LNCAP (cell line): ENCODE data around the gene CLCA1.

Experiments used
- TF ChIP-seq, protein P1 (sequence below): fragments of 450-650 bp; IDR thresholded peaks from 2 replicates; pipeline ENCODE4 v1.5.1; 2017; ENCODE audit warnings: mild to moderate bottlenecking

Gene CLCA1

DNA sequence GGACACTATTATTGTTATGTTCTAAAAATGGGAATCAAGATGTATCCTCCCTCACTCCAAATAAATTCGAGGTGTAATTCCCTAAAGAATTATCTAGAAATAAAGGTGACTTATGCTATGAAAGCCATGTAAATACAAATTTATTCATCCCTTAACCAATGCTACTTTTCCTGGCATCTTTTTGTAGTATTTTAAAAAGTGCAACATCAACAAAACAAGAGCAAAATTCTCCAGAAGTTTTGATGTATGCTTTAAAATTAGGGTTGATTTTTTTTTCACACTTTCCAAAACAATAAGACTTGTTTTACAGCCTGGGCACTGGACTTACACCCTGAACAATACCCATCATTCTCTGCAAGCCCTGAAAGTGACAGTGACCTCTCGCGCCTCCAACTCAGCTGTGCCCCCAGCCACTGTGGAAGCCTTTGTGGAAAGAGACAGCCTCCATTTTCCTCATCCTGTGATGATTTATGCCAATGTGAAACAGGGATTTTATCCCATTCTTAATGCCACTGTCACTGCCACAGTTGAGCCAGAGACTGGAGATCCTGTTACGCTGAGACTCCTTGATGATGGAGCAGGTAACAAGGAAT, 21.4 kb upstream of the CLCA1 start:
- TF ChIP-seq, protein P1, sequence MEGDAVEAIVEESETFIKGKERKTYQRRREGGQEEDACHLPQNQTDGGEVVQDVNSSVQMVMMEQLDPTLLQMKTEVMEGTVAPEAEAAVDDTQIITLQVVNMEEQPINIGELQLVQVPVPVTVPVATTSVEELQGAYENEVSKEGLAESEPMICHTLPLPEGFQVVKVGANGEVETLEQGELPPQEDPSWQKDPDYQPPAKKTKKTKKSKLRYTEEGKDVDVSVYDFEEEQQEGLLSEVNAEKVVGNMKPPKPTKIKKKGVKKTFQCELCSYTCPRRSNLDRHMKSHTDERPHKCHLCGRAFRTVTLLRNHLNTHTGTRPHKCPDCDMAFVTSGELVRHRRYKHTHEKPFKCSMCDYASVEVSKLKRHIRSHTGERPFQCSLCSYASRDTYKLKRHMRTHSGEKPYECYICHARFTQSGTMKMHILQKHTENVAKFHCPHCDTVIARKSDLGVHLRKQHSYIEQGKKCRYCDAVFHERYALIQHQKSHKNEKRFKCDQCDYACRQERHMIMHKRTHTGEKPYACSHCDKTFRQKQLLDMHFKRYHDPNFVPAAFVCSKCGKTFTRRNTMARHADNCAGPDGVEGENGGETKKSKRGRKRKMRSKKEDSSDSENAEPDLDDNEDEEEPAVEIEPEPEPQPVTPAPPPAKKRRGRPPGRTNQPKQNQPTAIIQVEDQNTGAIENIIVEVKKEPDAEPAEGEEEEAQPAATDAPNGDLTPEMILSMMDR = no peak

DNA sequence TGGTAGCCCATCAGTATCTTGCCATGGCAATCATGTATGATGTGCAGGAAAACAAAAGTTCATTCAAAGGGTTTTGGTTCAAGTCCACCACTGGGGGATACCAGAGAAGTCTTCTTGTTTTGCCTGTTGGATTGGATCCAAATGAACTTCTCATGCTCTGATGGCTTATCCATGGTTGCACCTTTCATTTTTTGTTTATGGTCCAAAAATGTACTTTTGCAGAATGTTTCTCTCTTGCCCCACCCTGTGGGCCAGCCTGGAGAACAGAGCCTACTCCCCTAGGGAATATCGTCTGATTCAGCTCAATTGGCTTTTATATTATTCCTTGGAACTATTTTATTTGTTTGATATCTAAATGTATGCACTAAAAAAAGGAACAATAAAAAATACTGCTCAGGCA, 20.1 kb upstream of the CLCA1 start:
- TF ChIP-seq, protein P1 = no peak

DNA sequence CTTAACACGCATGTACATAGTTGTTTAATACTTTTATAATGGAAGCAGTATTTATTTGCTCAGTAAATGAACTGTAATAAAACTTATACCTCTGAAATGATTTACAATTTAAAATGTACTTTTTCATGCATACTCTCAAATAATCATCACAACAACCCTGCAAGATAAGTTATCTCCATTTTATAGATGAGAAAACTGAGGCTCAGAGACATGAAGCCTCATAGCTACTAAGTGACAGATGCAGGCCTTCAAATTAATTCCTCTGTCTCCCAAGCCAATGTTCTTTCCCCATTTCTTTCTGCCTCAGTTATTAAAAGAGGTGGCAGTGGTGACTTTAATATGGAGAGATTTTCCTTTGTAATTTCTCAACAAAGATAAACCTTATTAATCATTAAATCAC, 19.6 kb upstream of the CLCA1 start:
- TF ChIP-seq, protein P1 = no peak

DNA sequence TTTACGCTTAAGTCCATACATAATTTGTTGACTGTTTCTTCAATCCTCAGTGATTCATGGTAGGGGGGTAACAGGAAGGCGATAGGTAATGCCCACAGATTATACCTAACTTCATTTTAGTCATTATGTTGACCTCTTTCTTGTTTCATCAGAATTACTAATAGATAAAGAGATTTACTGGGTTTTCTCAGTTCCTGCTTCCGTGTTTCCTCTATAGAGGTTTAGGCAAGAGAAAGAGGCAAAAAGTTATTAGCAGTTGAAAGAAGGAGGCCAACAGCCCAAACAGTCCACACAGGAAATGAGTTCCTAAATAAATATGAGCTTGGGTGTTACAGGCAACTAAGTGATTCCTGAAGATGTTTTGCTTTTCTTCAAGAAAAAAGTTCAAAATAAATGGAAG, 17.9 kb upstream of the CLCA1 start:
- TF ChIP-seq, protein P1 = no peak

DNA sequence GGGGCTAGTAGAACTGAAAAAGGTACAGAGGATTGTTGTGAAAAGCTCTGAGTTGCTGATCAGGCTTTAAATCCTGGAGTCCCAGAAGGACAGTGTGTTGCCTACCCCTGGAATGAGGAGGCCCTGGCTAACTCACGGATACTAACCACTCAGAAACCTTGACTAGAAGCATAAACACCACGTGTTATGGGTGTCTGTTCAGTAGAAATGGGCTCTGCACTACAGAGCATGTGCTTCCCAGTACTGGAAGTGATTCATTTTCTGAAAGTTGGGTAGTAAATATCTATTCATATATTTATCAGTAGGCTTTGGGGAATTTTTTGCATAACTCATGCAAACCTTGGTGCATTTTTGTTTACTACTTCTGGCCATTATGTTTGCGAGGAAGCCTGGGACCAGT, 15.1 kb upstream of the CLCA1 start:
- TF ChIP-seq, protein P1 = no peak

DNA sequence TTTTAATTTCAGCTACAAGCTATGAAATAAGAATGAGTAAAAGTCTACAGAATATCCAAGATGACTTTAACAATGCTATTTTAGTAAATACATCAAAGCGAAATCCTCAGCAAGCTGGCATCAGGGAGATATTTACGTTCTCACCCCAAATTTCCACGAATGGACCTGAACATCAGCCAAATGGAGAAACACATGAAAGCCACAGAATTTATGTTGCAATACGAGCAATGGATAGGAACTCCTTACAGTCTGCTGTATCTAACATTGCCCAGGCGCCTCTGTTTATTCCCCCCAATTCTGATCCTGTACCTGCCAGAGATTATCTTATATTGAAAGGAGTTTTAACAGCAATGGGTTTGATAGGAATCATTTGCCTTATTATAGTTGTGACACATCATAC, 13.7 kb upstream of the CLCA1 start:
- TF ChIP-seq, protein P1 = no peak

DNA sequence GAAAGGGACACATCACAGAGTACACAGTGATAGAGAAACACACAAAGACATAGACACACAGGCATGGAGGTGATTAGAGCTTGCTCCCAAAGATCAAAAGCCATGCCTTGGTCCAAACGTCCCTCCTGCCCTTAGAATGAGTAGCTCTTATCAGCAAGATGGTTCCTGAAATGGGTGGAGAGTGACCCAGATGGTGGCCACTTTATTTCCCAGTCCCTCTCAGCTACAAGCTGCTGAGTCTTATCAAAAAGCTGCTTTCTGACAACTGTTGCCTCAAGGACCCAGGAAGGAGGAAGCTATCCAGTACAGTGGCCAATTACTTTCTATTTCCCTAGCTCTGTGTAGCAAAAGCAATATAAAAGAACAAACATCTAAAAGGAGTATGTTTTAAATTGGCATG, 7.7 kb upstream of the CLCA1 start:
- TF ChIP-seq, protein P1 = no peak

DNA sequence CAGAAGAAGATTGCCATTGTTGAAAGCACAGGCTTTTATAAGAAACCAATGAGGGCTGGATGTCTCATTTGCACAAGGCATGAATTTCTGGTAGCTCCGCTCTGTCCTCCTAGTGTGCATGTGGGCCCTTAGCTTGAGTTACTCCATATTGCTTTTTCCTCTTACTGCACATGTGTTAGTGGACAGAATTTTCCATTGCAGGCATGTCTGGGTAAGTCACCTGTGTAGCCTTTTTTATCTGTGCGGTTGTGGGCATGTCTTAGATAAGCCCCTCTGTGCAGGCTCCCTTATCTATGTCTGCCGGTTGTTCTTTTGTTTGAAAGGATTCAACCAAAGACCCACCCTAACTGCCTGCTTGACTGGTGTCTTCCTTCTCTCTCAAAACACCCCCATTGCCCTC, 7.2 kb upstream of the CLCA1 start:
- TF ChIP-seq, protein P1 = no peak
